Peyer's patch (tissue), 4 donors: Measurements from ENCODE around the gene SERGEF.

Source experiments
- POLR2A ChIP-seq, 2 donors: fragments of 450-650 bp; IDR thresholded peaks; one replicate each; pipeline ENCODE4 v1.5.1; 2017; ENCODE audit warnings: antibody characterized with exemption in 2 of 2, mild to moderate bottlenecking in 2 of 2, moderate library complexity in 2 of 2
- TF ChIP-seq, protein P1 (sequence below), 6 experiments: fragments of 450-650 bp in 4 of 6; fragments of 200-600 bp in 2 of 6; sonication (generic) in 1 of 6; IDR thresholded peaks; one replicate each; pipeline ENCODE4 v1.5.1; 2017 to 2019; ENCODE audit warnings: antibody characterized with exemption in 6 of 6, mild to moderate bottlenecking in 3 of 6, moderate library complexity in 1 of 6

- TF ChIP-seq, protein P1, sequence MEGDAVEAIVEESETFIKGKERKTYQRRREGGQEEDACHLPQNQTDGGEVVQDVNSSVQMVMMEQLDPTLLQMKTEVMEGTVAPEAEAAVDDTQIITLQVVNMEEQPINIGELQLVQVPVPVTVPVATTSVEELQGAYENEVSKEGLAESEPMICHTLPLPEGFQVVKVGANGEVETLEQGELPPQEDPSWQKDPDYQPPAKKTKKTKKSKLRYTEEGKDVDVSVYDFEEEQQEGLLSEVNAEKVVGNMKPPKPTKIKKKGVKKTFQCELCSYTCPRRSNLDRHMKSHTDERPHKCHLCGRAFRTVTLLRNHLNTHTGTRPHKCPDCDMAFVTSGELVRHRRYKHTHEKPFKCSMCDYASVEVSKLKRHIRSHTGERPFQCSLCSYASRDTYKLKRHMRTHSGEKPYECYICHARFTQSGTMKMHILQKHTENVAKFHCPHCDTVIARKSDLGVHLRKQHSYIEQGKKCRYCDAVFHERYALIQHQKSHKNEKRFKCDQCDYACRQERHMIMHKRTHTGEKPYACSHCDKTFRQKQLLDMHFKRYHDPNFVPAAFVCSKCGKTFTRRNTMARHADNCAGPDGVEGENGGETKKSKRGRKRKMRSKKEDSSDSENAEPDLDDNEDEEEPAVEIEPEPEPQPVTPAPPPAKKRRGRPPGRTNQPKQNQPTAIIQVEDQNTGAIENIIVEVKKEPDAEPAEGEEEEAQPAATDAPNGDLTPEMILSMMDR (IDR thresholded peaks at IDR 0.05) = no peak
- TF ChIP-seq POLR2A (IDR thresholded peaks at IDR 0.05) = no peak
Observed at GRCh38 chr11:17867341-17867740, 145.5 kb downstream of the SERGEF start.
